Lung (tissue), 12 donors: Measurements from ENCODE around the gene SSH3. TPM values are rescaled to one million over a fixed set of nuclear protein-coding genes. Genes with fewer than 3 reads are reported as not detected.
A peak's percentile ranks its signal among the peaks of the same experiment; 100 is the strongest.

Experiments
- ATAC-seq: fragments of 200-7000 bp; cut with Tn5 transposase; one replicate; pipeline ENCODE4 v1.9.1; 2020; ENCODE audit warnings: moderate number of reproducible peaks; ENCODE audit not compliant: insufficient read depth, low FRiP score
- DNase-seq, 3 donors: peaks; one replicate each; pipeline ENCODE4 v3.0.0-alpha.2; 2013 to 2017
- H3K27ac ChIP-seq, 2 donors: one replicate each; pipeline ENCODE4 v1.5.1; 2013; ENCODE audit warnings: mild to moderate bottlenecking in 2 of 2, moderate library complexity in 2 of 2, control low read depth in 1 of 2, inconsistent platforms in 1 of 2, low read depth in 1 of 2, low read length in 1 of 2
- H3K27me3 ChIP-seq, 3 donors: one replicate each; pipeline ENCODE4 v1.5.1; 2013; ENCODE audit warnings: low read length in 2 of 3; ENCODE audit not compliant: control insufficient read depth in 3 of 3, insufficient read depth in 3 of 3
- H3K36me3 ChIP-seq, 4 donors: one replicate each; pipeline ENCODE4 v1.5.1; 2013; ENCODE audit warnings: low read length in 4 of 4, mild to moderate bottlenecking in 1 of 4, moderate library complexity in 1 of 4; ENCODE audit not compliant: control insufficient read depth in 4 of 4, insufficient read depth in 4 of 4
- H3K4me1 ChIP-seq, 5 donors: one replicate each; pipeline ENCODE4 v1.5.1; 2013; ENCODE audit warnings: low read length in 5 of 5, mild to moderate bottlenecking in 2 of 5, moderate library complexity in 1 of 5; ENCODE audit not compliant: control insufficient read depth in 5 of 5, insufficient read depth in 5 of 5
- H3K4me3 ChIP-seq: one replicate; pipeline ENCODE4 v1.5.1; 2013; ENCODE audit warnings: mild to moderate bottlenecking, control low read depth, moderate library complexity
- H3K9ac ChIP-seq, 2 donors: one replicate each; pipeline ENCODE4 v1.5.1; 2013; ENCODE audit warnings: low read length in 2 of 2, control low read depth in 1 of 2; ENCODE audit not compliant: insufficient read depth in 1 of 2
- H3K9me3 ChIP-seq, 4 donors: one replicate each; pipeline ENCODE4 v1.5.1; 2013; ENCODE audit warnings: low read length in 3 of 4, mild to moderate bottlenecking in 1 of 4, moderate library complexity in 1 of 4; ENCODE audit not compliant: control insufficient read depth in 4 of 4, insufficient read depth in 3 of 4
- WGBS, 2 donors: extraction: QIAGEN DNeasy Blood & Tissue Kit; methylation state at CpG; one replicate each; pipeline ENCODE4 v1.1.7; 2013; 5-methylcytosine and 5-hydroxymethylcytosine counted together
- polyA plus RNA-seq, 2 donors: library from polyadenylated mRNA; stranded (reverse); fragments of 200-250 nt; gene quantifications; one replicate each; pipeline ENCODE4 v1.2.1, GENCODE V29; 2013
- total RNA-seq, 2 donors: library from RNA; depleted of rRNA in 1 of 2; stranded (reverse); fragments of >200 nt in 1 of 2; gene quantifications; one replicate each; pipeline ENCODE4 v1.2.1, GENCODE V29; 2014 to 2021
- TF ChIP-seq, protein P1 (sequence below): IDR thresholded peaks from 2 replicates; pipeline ENCODE4 v1.5.1; 2012; ENCODE audit warnings: mild to moderate bottlenecking; ENCODE audit errors: control extremely low read depth, extremely low read depth
- donor health status: control.
- donor health status: control.
- donor health status: Bipolar disorder and iron deficiency.
- donor health status: healthy.
- donor health status: DM: yes; HTN: yes; CAD: no.

Gene SSH3
- total and polyA plus RNA-seq, 4 donors, result 19.0 to 42.7 (median 27.2) TPM

DNA sequence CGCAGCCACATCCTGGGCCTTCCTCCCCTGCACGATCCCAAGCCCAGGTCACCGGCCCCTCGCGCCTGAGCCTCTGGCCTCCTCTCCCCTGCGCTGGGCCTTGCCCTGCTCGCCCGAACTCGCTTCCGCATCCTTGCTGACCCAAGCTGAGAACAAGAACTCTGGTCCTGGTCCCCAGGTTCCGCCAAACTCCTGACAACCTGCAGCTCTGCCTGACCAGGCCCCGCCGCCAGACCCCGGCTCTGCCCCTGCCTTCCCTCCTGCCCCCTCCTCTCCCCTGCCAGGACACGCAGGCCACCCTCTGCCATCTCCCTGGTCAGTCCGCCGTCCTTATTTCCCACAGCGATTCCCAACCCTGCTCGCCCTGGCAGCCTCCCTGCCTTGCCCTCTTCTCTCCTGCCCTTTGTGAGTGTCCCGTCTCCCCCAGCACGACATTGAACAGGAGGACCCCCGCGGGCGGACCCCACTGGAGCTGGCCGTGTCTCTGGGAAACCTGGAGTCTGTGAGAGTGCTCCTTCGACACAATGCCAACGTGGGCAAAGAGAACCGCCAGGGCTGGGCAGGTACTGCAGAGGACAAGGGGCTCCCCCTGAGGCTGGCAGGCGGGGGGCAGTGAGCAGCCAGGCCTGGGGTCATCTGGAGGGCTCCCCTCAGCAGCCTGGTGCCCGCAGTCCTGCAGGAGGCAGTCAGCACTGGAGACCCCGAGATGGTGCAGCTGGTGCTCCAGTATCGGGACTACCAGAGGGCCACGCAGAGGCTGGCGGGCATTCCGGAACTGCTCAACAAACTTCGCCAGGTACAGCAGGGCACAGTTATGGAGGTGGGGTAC lies 13.5 kb upstream of the SSH3 start:
- Histone ChIP-seq H3K9me3 (no peaks in the 10 kb centered on the region), H3K27ac (peak overlapping the region in 1 of 2 donors; percentile 24), H3K36me3 (peaks cover 0 to 37% (median 30%) of the 10 kb centered on the region in 4 donors), H3K4me1 (peaks cover 0 to 31% (median 9%) of the 10 kb centered on the region in 5 donors), H3K27me3 (no peaks in the 10 kb centered on the region), H3K4me3 (peak overlapping the region; percentile 72), H3K9ac (peak overlapping the region in 1 of 2 donors; percentile 28)
- TF ChIP-seq, protein P1, sequence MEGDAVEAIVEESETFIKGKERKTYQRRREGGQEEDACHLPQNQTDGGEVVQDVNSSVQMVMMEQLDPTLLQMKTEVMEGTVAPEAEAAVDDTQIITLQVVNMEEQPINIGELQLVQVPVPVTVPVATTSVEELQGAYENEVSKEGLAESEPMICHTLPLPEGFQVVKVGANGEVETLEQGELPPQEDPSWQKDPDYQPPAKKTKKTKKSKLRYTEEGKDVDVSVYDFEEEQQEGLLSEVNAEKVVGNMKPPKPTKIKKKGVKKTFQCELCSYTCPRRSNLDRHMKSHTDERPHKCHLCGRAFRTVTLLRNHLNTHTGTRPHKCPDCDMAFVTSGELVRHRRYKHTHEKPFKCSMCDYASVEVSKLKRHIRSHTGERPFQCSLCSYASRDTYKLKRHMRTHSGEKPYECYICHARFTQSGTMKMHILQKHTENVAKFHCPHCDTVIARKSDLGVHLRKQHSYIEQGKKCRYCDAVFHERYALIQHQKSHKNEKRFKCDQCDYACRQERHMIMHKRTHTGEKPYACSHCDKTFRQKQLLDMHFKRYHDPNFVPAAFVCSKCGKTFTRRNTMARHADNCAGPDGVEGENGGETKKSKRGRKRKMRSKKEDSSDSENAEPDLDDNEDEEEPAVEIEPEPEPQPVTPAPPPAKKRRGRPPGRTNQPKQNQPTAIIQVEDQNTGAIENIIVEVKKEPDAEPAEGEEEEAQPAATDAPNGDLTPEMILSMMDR, result no peak
- DNase-seq, result no peak
- WGBS, 2 donors, result 29 to 31% methylated on average over 30 to 36 of the region's 36 CpGs
- no peak for ATAC-seq

DNA sequence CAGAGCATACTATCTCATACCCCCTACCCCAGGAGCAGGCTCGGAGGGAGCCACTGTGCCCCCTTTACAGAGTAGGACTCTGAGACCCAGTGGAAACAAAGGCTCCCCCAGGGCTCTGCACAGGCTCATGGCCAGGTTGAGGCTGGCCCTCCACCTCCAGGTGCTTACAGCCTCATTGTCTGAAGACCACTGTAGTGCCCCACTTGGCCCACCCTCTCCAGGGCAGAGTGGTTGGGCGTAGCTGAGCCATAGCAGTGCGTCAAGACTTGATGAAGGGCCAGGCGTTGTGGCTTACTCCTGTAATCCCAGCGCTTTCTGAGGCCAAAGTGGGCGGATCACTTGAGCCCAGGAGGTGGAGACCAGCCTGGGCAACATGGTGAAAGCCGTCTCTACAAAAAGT lies 12.5 kb upstream of the SSH3 start:
- no peak overlapping the region for H3K4me3 ChIP-seq
- no peaks in the 10 kb centered on the region for H3K27me3 ChIP-seq
- 87 to 90% methylated on average over 7 of the region's 7 CpGs for WGBS, 2 donors
- H3K9me3 ChIP-seq, result peaks cover 0 to 4% (median 0%) of the 10 kb centered on the region in 4 donors
- H3K4me1 ChIP-seq, result peaks cover 0 to 31% (median 9%) of the 10 kb centered on the region in 5 donors
- TF ChIP-seq, protein P1, result no peak
- ATAC-seq (no peak), DNase-seq (no peak)
- peak overlapping the region in 1 of 2 donors; percentile 24 for H3K27ac ChIP-seq
- peaks cover 0 to 41% (median 30%) of the 10 kb centered on the region in 4 donors for H3K36me3 ChIP-seq
- no peak overlapping the region for H3K9ac ChIP-seq

DNA sequence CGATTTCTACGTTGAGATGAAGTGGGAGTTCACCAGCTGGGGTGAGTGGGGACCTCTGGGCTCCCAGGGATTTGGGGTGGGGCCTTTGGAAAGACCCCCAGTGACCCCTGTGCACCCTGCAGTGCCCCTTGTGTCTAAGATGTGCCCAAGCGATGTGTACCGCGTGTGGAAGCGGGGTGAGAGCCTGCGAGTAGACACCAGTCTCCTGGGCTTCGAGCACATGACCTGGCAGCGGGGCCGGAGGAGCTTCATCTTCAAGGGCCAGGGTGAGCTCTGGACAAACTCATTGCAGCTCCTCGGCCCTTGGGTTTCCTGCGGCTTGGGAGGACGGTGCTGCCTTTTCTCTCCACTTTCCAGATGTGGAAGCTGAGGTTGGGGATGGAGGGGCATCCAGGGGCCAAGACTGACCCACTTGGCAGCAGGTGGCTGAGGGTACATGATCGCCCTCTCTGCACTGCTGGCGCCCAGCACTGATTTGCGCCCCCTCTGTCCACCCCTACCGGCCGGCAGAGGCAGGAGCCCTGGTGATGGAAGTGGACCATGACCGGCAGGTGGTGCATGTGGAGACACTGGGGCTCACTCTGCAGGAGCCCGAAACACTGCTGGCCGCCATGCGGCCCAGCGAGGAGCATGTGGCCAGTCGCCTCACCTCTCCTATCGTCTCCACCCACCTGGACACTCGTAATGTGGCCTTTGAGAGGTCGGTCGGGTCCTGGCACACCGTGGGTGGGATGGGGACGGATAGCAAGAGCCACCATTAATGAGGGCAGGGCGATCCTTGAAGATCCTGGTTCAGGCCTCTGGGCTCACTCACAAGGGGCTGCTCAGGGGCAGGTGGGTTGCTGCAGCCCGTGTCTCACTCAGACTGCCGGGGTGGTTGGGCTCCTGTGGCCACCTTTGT lies 11.6 kb upstream of the SSH3 start:
- ATAC-seq (no peak), DNase-seq (no peak)
- 93 to 95% methylated on average over 33 of the region's 33 CpGs for WGBS, 2 donors
- Histone ChIP-seq H3K9ac (no peak overlapping the region), H3K36me3 (peaks cover 0 to 40% (median 28%) of the 10 kb centered on the region in 4 donors), H3K4me3 (no peak overlapping the region), H3K9me3 (peaks cover 0 to 4% (median 0%) of the 10 kb centered on the region in 4 donors), H3K27ac (peak overlapping the region in 1 of 2 donors; percentile 17), H3K27me3 (no peaks in the 10 kb centered on the region), H3K4me1 (peaks cover 0 to 31% (median 9%) of the 10 kb centered on the region in 5 donors)
- TF ChIP-seq, protein P1, result no peak
